HG02763 (cell line): ENCODE measurements around the gene COL1A2.
A peak's percentile ranks its signal among the peaks of the same experiment; 100 is the strongest.

Experiments used
- ATAC-seq: cut with Tn5 transposase; IDR thresholded peaks from one replicate; pipeline ENCODE4 v1.9.1; 2021; ENCODE audit warnings: mild to moderate bottlenecking, moderate library complexity; ENCODE audit not compliant: unreplicated experiment

Gene COL1A2

DNA sequence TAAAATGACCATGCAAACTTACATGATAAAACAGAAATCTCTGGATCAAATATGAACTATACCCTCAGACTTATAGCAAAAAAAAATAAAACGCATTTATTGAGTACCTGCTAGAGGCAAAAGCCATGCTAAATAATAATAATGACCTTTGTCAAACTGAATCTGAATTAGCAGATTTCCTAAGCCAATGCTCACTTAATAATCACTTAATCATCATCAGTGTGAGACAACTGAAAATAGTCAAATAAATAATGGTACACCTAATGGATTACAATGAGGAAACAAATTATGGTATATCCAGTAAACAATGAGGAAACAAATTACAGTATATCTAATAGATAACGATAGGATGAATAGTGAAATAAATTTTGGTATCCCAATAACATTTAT, 37.6 kb downstream of the COL1A2 start:
- no peak for ATAC-seq

GRCh38 chr7:94432817-94433216, 38.1 kb downstream of the COL1A2 start:
- no peak for ATAC-seq

GRCh38 chr7:94433224-94433623, 38.5 kb downstream of the COL1A2 start:
- no peak for ATAC-seq

GRCh38 chr7:94434042-94434441, 39.3 kb downstream of the COL1A2 start:
- no peak for ATAC-seq

GRCh38 chr7:94436018-94436604, 41.4 kb downstream of the COL1A2 start:
- peak; percentile 90 for ATAC-seq

DNA sequence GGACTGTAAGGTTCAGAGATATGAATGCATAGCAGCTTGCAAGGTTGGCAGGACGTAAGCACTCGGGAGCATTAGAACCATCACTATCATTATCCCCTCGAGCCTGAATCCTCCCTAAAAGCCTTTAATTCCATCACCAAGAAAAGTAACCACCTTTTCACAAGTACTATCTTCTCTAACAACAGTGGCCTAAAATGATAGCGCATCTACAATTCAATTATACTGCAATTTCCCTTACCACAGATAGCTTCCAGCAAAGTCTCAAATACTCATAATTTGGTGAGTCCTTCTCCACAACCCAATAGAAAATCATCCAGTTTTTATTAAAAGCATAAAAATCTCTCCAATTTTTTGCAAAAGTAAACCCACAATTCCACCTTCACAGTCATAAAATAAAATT, 42.0 kb downstream of the COL1A2 start:
- no peak for ATAC-seq

DNA sequence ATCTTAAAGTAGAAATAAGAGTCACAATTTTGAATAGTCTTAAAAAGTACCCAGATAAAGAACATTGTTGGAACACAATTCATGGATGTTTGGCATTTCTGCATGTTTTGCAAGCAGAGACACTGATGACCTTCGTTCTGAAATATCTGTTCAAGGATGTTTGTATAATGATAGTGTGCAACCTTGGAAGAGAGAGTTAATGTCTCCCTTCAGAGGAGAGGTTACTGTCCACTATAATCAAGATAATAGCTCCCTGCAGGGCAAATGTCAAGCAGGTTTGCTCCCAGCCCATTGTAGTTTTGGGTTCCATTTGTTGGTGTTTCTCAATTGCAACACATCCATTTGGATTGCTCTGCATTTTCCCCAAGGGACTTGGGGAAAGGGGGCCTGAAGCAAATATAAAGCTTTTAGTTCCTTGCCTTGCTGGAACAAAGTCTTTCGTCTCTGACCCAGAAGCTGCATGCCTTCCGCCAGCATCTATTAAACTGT, 45.2 kb downstream of the COL1A2 start:
- no peak for ATAC-seq

- ATAC-seq: no peak
Observed at GRCh38 chr7:94440451-94441039, 45.9 kb downstream of the COL1A2 start.

- ATAC-seq: no peak
Observed at GRCh38 chr7:94441138-94441537, 46.4 kb downstream of the COL1A2 start.

- no peak for ATAC-seq
Observed at GRCh38 chr7:94442639-94443038, 47.9 kb downstream of the COL1A2 start.

- no peak for ATAC-seq
Observed at GRCh38 chr7:94444813-94445212, 50.1 kb downstream of the COL1A2 start.

DNA sequence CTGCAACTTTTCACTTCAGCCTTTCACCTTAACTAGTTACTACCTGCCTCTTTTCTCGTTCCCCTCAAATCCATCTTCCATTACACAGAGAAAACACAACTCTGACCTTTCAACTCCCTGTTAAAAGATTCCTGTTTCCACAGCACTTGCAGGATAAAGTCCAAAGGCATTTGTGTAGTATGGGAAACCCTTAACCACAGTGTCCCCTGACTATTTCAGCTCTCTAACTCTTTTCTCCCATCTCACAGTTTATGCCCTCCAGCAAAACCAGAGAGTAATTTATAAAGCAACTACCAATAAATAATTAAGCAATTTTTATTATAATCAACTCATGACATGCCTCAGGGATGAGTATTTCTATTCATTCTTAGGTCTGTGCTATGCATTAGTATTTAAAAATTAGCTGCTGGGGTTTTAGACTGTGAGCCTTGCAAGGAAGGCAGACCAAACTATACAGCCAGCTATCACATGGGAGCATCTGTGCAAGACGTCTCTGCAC, 51.0 kb downstream of the COL1A2 start:
- ATAC-seq: no peak

- no peak for ATAC-seq
Observed at GRCh38 chr7:94446308-94446707, 51.6 kb downstream of the COL1A2 start.

DNA sequence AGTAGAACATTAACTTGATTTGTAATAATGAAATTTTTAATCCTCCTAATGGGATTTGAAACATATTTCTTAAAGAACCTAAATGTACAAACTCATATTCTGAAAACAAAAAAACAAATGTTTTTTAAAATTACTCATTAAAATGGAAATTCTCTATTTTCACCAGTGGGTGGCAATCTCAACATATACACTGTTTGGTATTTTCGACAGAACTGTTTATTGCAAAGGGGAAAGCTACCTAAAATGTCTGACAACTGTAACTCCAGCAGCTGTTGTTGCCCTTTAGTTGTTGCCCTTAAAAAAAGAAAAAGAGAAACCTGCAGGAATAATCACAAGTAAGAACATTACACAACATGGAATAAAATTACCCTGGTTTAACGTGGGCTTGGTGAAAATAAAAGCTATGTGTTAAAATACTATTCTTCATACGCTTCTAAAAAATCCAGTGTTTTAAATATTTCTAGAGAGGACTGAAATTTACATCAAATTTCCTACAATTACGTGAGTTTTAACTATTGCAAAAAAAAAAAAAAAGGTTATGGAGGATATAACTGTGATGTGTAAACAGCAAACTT, 54.5 kb downstream of the COL1A2 start:
- ATAC-seq: no peak

GRCh38 chr7:94450044-94450697, 55.5 kb downstream of the COL1A2 start:
- no peak for ATAC-seq

GRCh38 chr7:94451187-94451586, 56.5 kb downstream of the COL1A2 start:
- no peak for ATAC-seq

DNA sequence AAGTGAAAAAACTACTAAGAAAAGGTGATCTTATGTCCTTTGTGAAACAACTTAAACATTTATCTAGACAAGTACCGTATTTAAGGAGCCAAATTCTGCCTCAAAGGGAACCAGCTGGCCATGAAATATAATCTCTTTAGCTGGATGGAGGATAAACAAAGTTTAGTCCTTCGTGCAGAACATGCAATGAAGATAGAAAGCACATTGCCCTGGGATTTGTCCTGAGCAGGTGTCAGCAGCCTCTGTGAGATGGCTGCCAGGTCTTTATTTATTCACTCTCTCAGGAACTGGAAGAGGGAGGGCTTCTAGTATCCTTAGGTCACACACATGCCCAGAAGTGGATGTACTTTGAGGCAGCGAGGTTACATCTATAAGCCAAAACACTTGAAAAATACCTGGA, 57.5 kb downstream of the COL1A2 start:
- no peak for ATAC-seq

GRCh38 chr7:94453898-94454297, 59.2 kb downstream of the COL1A2 start:
- no peak for ATAC-seq

- ATAC-seq: no peak
Observed at GRCh38 chr7:94458041-94458440, 63.3 kb downstream of the COL1A2 start.

DNA sequence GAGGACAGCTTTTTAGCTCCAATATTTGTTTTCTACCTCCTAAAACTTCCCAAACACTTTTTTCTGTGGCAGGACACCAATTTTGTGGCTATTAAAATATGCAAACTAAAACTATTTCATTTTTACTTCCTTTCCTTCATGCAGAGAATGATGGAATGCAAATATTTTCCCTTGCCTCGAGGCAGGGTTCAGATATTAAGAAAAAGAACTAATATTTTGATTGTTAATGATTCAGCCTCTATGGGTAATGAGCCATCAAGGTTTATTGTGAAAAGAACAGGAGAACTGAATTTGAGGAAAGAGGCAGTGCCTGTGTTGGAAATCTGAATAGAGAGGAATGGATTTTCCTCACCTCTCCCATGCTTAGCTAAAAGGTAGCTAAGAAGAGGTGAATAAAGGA, 71.8 kb downstream of the COL1A2 start:
- ATAC-seq: no peak

- no peak for ATAC-seq
Observed at GRCh38 chr7:94471604-94472003, 76.9 kb downstream of the COL1A2 start.

GRCh38 chr7:94472608-94473007, 77.9 kb downstream of the COL1A2 start:
- no peak for ATAC-seq
